ENCODE results near the gene ATP8B3.

ATP8B3 gene

DNA sequence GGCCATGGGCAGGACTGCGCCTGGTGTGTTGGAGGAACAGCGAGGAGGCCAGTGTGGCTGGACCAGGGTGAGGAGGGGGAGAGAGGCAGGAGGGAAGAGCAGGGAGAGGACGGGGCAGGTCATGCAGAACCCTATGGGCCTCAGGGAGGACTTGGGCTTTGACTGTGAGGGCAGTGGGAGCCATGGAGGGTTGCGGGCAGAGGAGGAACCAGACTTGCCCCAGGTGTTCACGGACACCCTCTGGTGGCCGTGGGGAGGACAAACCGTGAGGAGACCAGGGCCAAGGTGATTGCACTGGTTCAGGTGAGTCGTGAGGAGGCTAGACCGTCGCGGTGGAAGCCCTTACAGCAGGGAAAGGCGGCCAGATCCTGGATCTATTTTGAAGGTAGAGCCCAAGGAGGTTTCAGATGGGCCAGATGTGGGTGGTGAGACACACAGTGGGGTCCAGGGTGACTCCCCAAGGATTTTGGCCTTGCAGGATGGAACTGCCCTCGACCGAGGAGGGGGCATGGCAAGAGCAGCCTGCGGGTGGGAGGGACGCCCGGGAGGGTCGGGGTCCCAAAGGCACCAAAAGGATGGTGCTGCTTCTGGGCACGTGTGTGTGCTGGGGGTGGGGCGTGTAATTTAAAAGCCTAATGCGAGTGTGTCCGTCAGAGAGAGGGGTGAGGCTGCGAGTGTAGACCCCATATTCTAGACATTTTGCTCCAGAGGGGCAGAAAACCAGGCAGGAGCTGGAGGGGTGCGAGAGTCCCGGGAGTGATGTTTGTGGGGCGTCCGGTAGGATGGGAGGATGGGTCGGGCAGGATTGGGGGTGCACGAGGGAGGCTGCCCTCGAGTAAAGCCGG, 39.0 kb upstream of the ATP8B3 start:
- no peak for DNase-seq (ENCODE audit: low read depth in 2 of 2)

DNA sequence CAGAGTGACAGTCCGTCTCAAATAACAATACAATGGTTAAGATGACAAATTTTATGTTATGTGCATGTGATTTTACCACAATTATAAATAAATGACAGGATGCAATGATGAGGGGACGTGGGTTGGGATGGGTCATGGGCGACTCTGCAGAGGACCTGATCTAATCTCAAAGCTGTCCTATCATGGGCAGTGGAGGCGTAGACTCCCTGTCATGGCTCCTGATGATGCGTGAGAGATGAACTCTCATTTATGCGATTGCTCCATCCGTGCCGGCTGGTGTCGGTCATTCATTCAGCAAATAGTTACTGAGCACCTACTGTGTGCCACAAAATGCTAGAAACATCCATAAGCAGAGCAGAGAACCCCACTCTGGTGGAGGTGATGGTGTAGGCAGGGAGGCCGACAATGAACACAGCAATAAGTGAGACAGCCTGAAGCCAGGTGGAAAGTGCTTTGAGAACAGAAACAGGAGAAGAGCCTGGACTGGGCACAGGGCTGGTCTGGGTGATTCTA, 37.9 kb upstream of the ATP8B3 start:
- DNase-seq (ENCODE audit: low read depth in 2 of 2) = no peak

DNA sequence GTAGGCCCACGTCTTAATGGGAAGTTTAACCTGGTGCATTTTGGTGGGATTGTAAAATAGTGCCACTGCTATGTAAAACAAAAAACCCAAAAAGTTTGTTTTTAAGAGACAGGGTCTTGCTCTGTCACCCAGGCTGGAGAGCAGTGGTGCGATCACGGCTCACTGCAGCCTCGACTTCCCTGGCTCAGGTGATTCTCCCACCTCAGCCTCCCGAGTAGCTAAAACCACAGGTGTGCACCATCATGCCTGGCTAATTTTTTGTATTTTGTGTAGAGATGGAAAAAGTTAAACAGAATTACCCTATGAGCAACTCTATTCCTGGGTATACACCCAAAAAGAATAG, 37.0 kb upstream of the ATP8B3 start:
- DNase-seq (ENCODE audit: low read depth in 2 of 2) = no peak

DNA sequence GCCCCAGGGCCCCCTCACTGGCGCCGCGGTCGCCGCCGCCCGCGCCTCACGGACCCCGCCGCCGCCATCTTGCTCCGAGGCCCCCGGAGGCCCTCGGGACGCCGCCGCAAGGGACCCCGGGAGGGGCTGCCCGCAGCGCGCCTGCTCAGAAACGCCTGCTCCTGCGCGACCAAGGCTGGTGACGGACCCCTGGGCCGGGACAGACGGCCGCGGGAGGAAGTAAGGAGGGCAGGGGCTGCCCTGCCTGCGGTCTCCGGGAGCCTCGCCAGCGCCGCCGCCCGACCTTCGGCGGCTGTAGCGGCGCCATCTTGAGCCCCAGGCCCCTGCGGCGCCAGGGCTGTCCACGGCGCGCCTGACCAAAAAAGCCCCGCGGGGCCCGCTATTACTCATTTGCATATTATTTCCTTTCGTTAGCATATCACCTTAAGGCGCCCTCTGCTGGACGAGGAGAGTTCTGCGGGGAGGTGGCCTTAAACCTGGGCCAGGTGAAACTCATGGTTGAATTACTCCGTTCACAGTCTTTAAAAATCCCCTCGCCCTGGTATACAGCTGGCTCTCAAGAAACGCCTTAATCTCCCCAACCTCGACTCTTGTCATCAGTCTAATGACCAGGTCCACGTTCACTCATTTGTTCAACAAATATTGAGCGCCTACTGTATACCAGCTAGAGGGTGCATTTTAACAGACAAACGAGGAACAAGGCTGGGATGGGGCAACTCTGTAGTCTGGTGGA, 36.5 kb upstream of the ATP8B3 start, which contains the start of gene REXO1:
TSS of gene REXO1 (minus strand) at position 85 of the 733 bp plus-strand sequence. CDS start 125 bp downstream, outside the sequence.
- DNase-seq (ENCODE audit: low read depth in 2 of 2) = peak; percentile 93 to 98

DNA sequence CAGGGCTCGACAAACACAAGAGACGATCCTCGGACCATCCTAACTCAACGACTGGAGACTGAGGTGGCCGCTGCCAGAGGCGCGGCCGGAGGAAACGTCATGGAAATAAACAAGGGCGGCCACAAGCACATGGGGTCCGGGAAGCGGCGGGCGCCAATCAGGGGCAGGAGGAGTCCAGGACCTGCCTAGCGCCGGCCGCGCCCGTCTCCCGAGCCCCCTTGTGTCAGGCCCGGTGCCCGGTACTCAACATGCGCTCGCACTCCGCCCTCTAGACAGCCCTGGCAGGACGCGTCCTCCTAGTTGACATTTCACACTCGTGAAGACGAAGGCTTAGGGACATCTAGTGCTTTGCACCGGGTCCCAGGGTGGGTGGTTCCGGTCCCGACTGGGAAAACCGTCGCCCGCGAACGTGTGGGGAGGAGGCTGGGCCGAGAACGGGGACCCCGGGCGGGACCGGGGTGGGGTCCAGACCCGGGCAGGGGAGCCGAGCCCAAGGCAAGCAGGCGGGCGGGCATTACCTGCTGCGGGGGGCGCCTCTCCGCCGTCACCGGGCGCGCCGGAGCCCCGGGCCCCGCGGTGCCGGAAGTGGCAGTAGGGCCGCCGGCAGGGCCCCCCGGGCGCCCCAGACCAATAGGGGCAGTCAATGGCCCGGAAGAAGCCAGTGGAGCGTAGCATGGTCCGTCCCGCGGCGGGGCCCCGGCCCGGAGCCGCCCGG, 35.8 kb upstream of the ATP8B3 start:
- no peak for DNase-seq (ENCODE audit: low read depth in 2 of 2)

DNA sequence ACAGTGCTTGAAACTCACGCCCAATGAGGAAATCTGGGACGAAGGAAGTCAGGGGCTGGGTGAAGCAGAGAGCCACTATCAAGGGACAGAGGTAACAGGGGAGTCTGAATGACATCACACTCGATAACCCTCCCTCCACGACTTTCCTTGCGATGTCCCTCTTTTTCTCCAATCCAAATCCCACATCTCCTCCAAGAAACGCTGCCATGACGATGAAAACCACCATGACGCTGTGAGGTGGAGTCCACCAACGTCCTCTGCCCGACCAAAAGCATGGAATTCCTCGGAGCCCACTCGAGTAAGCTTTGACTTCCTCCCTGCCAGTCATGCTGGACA, 35.2 kb upstream of the ATP8B3 start:
- no peak for DNase-seq (ENCODE audit: low read depth in 2 of 2)

DNA sequence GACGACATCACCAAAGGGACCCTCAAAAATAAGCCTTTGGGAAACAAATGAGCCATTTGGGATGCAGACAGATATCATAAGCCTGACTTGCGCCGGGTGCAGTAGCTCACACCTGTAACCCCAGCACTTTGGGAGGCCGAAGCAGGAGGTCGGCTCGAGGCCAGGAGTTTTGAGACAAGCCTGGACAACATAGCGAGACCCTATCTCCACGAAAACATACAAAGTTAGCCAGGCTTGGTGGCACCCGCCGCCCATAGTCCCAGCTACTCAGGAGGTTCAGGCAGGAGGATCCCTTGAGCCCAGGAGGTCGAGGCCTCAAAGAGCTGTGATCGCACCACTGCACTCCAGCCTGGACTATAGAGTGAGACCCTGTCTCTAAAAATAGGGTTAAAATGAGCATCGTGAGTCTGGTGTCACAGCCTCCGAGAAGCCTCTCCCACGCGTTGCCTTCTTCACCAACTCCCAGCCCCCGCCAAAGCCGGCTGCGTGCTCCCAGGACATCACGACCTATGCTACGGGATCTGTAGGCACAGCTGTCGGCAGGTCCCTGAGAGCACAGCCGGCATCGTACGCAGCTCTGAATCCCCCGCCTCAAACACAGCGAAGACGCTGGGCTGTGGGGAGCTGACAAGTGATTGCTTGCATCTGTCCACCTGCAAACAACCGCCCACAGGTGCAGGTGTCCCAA, 34.6 kb upstream of the ATP8B3 start:
- no peak for DNase-seq (ENCODE audit: low read depth in 2 of 2)

DNA sequence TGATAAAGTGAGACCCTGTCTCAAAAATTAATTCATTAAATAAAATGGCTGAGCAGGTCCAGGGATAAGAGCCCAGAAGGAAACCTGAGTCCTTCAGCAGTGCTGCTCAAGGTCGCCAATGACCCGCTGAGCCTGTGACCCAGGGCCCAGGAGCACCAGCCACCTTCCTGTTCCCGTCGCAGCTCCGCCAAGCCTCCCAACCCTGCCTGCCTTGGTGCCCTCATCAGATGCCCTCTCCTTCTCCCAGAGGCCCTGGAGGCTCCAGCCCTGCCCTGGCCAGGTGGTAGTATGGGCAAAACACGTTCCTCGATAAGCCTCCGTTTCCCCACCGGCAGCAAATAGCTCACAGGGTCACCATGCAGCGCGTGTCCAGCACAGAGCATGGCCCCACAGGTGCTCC, 33.6 kb upstream of the ATP8B3 start:
- no peak for DNase-seq (ENCODE audit: low read depth in 2 of 2)

DNA sequence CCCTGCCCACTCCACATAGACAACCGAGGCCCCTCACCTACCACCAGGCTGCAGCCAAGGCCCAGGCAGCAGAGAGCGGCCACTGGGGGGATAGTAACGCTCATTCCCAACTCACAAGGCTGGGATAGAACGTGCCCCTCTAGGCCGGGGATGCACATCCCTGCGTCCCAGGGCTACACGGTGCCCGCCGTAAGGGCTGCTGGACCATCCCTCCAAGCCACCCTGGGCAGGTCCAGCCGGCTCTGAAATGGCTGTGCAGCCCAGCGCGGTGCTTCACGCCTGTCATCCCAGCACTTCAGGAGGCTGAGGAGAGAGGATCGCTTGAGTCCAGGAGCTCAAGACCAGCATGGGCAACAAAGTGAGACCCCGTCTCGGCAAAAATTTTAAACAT, 33.0 kb upstream of the ATP8B3 start:
- no peak for DNase-seq (ENCODE audit: low read depth in 2 of 2)

DNA sequence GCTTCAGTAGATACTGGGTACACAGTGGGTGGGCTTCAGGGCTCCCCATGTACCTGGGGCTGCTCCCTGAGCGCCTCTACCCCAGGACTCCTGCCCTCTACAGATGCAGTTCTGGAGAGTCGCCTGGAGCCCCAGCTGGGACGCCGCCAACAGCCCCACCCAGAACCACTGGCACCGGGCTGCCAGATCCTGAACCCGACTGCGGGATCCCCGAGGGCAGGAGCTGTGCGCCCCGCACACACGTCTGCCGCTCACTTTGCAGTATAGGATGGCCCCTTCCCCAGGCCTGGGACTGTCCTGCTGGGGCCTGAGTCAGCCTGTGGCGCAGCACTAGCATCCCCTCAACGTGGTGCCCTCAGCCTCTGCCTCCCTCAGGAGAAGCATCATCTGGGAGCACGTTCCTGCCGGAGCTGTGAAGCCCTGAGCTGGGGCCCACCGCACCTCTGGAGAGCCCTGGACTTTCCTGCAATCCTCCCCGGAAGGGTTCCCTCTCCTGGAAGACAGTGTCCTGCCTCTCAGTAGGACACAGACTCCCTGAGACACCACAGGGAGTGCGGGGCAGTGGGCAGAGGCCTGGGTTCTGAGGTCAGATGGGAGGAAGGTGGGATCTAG, 32.5 kb upstream of the ATP8B3 start:
- no peak for DNase-seq (ENCODE audit: low read depth in 2 of 2)

DNA sequence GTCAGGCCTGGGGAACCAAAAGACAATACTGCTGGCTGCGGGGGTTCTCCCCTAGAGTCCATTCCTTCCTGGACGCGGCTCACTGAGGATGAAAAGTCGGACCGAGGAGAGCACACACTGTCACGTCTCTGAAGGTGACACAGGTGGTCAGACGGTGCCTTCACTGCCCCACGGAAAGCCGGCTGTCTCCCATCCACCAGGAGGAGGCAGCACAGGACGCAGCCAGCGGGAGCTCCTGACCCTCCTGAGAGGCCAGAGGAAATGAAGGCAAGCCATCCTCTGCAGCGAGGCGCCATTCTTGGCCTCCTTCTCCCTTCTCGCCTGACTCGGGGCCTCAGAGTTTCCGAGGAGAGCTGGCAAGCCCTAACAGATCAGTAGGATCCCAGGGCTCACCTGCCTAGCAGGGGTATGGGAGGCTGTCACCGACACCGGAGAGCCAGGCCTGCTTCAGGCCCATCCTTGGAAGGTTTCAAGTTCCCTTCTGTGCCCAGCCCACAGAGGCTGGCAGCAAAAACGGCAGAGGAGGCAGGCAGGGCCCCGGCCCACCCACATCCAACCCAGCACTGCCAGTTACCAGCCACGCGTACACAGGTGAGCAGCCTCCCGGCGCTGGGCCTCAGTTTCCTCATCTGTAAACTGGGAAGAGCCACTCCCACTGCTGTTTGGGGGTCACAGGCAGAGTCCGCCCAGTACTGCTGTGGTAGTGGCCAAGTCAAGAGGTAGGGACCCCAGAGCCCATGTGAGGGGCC, 31.7 kb upstream of the ATP8B3 start:
- no peak for DNase-seq (ENCODE audit: low read depth in 2 of 2)

DNA sequence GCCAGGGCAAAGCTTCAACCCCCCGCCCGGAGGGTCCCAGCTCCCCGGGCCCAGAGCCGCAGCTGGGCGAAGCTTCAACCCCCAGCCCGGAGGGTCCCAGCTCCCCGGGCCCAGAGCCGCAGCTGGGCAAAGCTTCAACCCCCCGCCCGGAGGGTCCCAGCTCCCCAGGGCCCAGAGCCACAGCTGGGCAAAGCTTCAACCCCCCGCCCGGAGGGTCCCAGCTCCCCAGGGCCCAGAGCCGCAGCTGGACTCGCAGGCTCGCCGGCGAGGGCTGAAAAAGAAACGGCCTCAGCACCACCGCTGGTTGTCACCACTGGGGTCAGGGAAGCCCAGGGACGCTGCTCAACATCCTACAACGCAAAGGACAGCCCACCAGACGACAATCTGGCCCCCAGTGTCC, 31.0 kb upstream of the ATP8B3 start:
- DNase-seq (ENCODE audit: low read depth in 2 of 2) = no peak

DNA sequence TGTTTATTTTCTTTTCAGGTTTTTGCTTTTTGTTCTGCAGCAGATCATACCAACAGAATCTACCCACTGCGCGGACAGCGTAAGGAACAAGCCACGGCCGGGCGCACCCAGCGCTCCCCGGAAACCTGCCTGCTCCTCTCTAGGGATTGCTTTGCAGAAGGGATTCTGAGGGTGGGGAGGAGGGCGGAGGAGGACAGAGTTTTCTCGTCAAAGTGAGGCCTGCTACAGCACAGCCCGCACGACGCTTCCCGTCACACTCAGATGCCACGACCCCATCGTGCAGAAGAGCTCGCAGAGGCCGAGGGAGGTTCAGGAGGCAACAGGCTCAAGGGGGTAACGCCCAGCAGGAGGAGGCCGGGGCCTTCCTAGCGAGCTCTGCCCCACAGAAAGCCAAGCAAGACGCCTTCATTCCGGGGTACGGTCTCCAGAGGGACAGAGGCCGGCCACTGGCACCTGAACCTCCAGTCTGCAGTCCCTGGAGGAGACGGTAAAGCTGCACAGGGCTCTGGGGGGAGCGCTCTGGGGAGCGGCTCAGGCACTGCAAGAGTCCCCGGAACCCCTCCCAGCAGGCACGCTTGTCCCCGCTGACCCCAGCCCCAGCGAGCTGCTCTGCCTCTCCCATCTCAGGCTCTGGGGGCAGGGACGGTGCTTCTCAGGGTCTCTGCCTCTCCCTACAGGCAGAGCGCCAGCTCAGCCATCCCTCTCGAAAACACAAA, 29.3 kb upstream of the ATP8B3 start:
- DNase-seq (ENCODE audit: low read depth in 2 of 2) = no peak

DNA sequence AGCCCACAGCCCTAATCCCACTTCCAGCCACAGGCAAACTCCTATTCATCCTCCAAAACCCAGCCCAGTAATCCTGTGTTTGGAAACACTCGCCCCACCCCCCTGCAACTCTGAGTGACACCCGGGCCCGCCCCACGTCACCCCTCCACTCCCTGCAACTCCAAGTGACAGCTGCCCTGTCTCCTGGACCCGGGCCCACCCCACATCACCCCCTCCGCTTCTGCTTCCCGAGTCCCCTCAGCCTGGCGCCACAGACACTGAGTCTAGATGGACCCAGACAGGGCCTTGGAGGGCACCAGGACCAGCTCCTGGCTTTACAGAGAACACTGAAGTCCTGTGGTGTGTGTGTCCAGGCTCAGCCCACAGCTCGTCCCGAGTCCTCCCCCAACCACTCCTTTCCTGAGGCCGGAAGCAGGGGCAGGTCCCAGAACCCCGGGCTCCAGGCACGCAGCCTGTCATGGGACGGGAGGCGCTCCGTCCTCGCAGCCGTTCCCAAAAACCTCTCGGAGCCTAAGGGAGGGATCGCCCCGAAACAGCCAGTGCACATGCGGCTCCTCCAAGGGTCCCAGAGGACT, 28.6 kb upstream of the ATP8B3 start:
- DNase-seq (ENCODE audit: low read depth in 2 of 2) = no peak

DNA sequence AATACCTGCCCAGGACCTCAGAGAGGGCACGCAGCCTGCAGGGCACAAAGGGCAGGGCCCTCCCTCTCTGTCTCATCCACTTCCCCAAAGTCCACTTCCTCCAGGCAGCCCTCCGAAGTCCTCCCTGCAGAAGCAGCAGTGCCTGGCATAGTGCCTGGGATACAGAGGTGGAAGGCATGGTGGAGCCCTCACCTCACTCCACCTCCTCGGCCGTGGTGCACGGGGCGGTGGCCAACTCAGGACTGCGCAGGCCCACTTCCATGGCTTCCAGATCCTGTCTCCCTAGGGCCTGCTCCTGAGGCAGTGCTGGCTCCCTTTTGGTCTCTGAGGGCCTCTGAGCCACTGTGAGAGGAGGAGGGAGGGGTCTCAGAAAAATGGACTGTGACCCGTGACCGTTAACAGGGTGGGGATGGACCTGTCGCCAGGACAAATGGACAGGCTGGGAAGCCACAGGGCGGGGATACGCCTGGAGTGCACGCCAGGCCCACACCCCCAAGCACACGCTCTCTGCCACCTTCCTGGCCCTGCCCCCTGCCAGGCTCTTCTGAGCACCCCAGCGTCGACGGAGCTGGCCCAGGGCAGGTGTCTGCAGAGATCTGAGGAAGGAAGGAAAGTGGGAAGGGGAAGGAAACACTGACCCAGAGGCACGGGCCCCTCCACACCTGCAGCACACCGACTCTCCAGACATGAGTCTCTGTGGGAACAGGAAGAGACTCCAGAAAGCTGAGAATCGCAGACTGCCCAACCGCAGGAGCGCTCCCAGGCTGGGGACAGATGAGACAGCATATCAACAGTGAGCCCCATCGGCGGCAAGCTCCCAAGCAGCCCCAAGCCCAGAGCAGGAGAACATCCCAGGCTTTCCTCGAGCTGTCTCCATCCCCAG, 27.8 kb upstream of the ATP8B3 start:
- DNase-seq (ENCODE audit: low read depth in 2 of 2) = no peak

DNA sequence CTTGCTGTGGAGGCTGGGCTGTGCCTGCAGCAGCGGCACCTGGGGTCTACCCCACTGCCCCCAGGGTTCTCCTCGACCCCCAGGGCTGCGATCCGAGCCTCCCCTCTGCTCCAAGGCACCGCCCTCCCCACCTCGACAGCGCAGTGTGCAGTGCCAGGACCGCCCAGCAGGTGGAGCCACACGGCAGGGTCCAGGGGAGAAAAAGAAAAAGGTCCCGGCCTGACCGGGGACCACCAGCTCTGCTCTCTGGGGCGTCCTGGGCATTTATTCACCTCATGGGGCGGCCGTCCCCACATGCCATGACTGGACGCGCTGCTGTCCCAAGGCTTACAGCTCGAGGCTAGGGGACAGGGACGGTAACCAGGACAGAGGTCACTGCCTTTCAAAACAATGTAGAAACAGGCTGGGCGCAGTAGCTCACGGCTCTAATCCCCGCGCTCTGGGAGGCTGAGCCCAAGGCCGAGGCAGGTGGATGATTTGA, 25.6 kb upstream of the ATP8B3 start:
- DNase-seq (ENCODE audit: low read depth in 2 of 2) = no peak

DNA sequence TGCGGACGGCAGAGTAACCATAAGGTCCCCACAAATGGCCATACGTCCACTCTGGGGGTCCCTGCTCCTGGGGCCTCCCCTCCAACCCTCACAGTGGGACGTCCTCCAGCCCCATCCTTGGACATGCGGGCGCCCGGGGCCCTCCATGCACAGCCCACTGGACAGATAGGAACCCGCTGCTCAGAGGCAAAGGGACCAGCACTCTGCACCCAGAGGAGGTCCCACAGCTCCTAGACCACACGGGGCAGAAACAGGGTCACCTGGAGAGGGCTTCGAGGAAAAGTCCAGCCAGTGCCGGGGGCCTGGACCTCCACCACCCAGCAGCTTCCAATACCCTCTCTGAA, 25.1 kb upstream of the ATP8B3 start:
- DNase-seq (ENCODE audit: low read depth in 2 of 2) = no peak

DNA sequence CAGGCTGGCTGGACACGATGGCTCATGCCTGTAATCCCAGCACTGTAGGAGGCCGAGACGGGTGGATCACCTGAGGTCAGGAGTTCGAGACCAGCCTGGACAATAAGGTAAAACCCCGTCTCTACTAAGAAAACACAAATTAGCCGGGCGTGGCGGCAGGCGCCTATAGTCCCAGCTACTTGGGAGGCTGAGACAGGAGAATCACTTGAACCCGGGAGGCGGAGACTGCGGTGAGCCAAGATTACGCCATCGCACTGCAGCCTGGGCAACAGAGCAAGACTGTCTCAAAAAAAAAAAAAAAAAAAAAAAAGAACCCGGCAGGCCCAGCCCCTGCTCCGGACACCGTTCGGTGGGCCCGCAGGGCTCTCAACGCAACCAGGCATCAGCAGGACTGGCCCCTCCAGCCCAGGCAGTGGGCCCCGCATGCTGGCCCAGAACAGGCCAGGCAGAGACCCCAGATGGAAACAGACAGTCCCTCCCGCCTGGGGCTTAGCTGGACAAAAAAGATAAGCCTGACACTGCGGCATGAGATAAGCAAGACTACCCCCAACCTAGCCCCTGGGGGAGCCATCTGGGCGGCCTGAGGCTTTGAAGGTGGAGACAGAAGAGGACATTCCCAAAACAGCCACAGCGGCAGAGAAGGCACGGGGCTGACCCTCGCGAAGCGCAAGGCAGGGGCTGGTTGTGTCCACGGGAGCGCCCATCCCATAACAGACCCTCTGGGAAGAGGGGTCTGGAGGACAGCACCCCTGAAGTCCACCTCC, 24.6 kb upstream of the ATP8B3 start:
- no peak for DNase-seq (ENCODE audit: low read depth in 2 of 2)

Data from stimulated activated CD8-positive, alpha-beta memory T cell treated with anti-CD3 and anti-CD28 coated beads, Interleukin-7, amount 100 ng/mL, for 1 hour (primary cell).